Measurements from ENCODE around the gene MSRB3. TPM values are rescaled to one million over a fixed set of nuclear protein-coding genes. Genes with fewer than 3 reads are reported as not detected.

Gene MSRB3
- total RNA-seq, 1 experiment from 2014 or later: 0.55 TPM

GRCh38 chr12:65252515-65252914 is 26.0 kb upstream of the MSRB3 start:
- TF ChIP-seq, protein P1, sequence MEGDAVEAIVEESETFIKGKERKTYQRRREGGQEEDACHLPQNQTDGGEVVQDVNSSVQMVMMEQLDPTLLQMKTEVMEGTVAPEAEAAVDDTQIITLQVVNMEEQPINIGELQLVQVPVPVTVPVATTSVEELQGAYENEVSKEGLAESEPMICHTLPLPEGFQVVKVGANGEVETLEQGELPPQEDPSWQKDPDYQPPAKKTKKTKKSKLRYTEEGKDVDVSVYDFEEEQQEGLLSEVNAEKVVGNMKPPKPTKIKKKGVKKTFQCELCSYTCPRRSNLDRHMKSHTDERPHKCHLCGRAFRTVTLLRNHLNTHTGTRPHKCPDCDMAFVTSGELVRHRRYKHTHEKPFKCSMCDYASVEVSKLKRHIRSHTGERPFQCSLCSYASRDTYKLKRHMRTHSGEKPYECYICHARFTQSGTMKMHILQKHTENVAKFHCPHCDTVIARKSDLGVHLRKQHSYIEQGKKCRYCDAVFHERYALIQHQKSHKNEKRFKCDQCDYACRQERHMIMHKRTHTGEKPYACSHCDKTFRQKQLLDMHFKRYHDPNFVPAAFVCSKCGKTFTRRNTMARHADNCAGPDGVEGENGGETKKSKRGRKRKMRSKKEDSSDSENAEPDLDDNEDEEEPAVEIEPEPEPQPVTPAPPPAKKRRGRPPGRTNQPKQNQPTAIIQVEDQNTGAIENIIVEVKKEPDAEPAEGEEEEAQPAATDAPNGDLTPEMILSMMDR (conservative IDR thresholded peaks at IDR 0.05): no peak
- no peak for TF ChIP-seq EZH2 (IDR thresholded peaks at IDR 0.05; ENCODE audit: low read depth)
- Histone ChIP-seq H3F3A (ENCODE audit: insufficient read depth, low read depth) (no peaks in the 10 kb centered on the region), H3K27me3 (ENCODE audit: insufficient read depth, low read depth) (no peaks in the 10 kb centered on the region), H3K9me3 (ENCODE audit: insufficient read depth, low read depth) (no peaks in the 10 kb centered on the region), H3K27ac (no peak overlapping the region), H3K79me2 (ENCODE audit: low read depth) (no peaks in the 10 kb centered on the region), H3K36me3 (ENCODE audit: low read depth) (peaks cover 3% of the 10 kb centered on the region; the same call in 1 of the 2 replicates), H3K9me2 (ENCODE audit: insufficient read depth) (no peaks in the 10 kb centered on the region), H3K4me2 (no peak overlapping the region), H2AFZ (no peak overlapping the region), H3K4me3 (no peak overlapping the region), H4K20me1 (ENCODE audit: insufficient read depth) (no peaks in the 10 kb centered on the region), H3K4me1 (replicated peaks; ENCODE audit: insufficient read depth) (no peaks in the 10 kb centered on the region)
- no peak for DNase-seq
- CTCF ChIA-PET: no interaction called here
- intact Hi-C loops (cut with micrococcal nuclease; ENCODE audit: unreplicated experiment): no loop called here
- no TSS peak for BruUV-seq (replicated peaks)
- POLR2A ChIA-PET (ENCODE audit: unreplicated experiment): no interaction called here

GRCh38 chr12:65257986-65258385 is 20.5 kb upstream of the MSRB3 start:
- Histone ChIP-seq H3K27me3 (ENCODE audit: insufficient read depth, low read depth) (no peaks in the 10 kb centered on the region), H4K20me1 (ENCODE audit: insufficient read depth) (no peaks in the 10 kb centered on the region), H2AFZ (no peak overlapping the region), H3K4me1 (replicated peaks; ENCODE audit: insufficient read depth) (no peaks in the 10 kb centered on the region), H3K4me3 (no peak overlapping the region), H3F3A (ENCODE audit: insufficient read depth, low read depth) (no peaks in the 10 kb centered on the region), H3K27ac (no peak overlapping the region), H3K79me2 (ENCODE audit: low read depth) (no peaks in the 10 kb centered on the region), H3K9me3 (ENCODE audit: insufficient read depth, low read depth) (no peaks in the 10 kb centered on the region), H3K4me2 (no peak overlapping the region), H3K36me3 (ENCODE audit: low read depth) (no peaks in the 10 kb centered on the region), H3K9me2 (ENCODE audit: insufficient read depth) (no peaks in the 10 kb centered on the region)
- ChIA-PET CTCF (no interaction called here), POLR2A (ENCODE audit: unreplicated experiment) (no interaction called here)
- intact Hi-C loops (cut with micrococcal nuclease; ENCODE audit: unreplicated experiment): no loop called here
- TF ChIP-seq, protein P1 (conservative IDR thresholded peaks at IDR 0.05): no peak
- no peak for TF ChIP-seq EZH2 (IDR thresholded peaks at IDR 0.05; ENCODE audit: low read depth)
- no peak for DNase-seq
- BruUV-seq (replicated peaks): no TSS peak

- Histone ChIP-seq H3K9me3 (ENCODE audit: insufficient read depth, low read depth) (no peaks in the 10 kb centered on the region), H2AFZ (no peak overlapping the region), H3K4me2 (no peak overlapping the region), H3K27me3 (ENCODE audit: insufficient read depth, low read depth) (no peaks in the 10 kb centered on the region), H3K9me2 (ENCODE audit: insufficient read depth) (no peaks in the 10 kb centered on the region), H3K4me3 (no peak overlapping the region), H3K4me1 (replicated peaks; ENCODE audit: insufficient read depth) (no peaks in the 10 kb centered on the region), H3K36me3 (ENCODE audit: low read depth) (no peaks in the 10 kb centered on the region), H3K27ac (no peak overlapping the region), H4K20me1 (ENCODE audit: insufficient read depth) (no peaks in the 10 kb centered on the region), H3F3A (ENCODE audit: insufficient read depth, low read depth) (no peaks in the 10 kb centered on the region), H3K79me2 (ENCODE audit: low read depth) (no peaks in the 10 kb centered on the region)
- TF ChIP-seq, protein P1 (conservative IDR thresholded peaks at IDR 0.05): no peak
- no peak for TF ChIP-seq EZH2 (IDR thresholded peaks at IDR 0.05; ENCODE audit: low read depth)
- intact Hi-C loops (cut with micrococcal nuclease; ENCODE audit: unreplicated experiment): no loop called here
- BruUV-seq (replicated peaks): no TSS peak
- DNase-seq: no peak
- ChIA-PET POLR2A (ENCODE audit: unreplicated experiment) (no interaction called here), CTCF (no interaction called here)
These were observed 19.0 kb upstream of the MSRB3 start for GRCh38 chr12:65259501-65259900.
